Stimulated activated CD8-positive, alpha-beta memory T cell treated with anti-CD3 and anti-CD28 coated beads, Interleukin-12 subunit alpha, Interleukin-12 subunit beta, amount 100 ng/mL, for 1 hour (primary cell): ENCODE results near the gene TBC1D16.

Experiments
- DNase-seq: peaks from one replicate; pipeline ENCODE4 v3.0.0-alpha.2; 2020; ENCODE audit warnings: low read depth

TBC1D16 gene

DNA sequence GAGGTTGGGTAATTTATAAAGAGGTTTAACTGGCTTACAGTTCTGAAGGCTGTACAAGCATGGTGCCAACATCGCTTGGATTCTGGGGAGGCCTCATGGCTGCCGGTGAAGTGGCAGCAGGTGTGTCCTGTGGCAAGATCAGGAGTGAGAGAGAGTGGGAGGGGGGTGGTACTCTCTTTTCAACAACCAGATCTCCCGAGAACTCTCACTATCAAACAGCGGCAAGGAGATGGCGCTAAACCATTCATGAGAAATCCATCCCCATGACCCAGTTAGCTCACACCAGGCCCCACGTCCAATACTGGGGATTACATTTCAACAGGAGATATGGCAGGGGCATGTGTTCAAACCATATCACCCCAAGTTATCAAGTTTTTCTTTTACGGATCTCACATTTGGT lies 152.5 kb downstream of the TBC1D16 start:
- no peak for DNase-seq
